CD4-positive, alpha-beta T cell treated with Interleukin-4 for 1 hour (primary cell): ENCODE data around the gene GINS1.

Experiments
- DNase-seq, 2 donors: peaks; one replicate each; pipeline ENCODE4 v3.0.0-alpha.2; 2020 to 2022

Gene GINS1

DNA sequence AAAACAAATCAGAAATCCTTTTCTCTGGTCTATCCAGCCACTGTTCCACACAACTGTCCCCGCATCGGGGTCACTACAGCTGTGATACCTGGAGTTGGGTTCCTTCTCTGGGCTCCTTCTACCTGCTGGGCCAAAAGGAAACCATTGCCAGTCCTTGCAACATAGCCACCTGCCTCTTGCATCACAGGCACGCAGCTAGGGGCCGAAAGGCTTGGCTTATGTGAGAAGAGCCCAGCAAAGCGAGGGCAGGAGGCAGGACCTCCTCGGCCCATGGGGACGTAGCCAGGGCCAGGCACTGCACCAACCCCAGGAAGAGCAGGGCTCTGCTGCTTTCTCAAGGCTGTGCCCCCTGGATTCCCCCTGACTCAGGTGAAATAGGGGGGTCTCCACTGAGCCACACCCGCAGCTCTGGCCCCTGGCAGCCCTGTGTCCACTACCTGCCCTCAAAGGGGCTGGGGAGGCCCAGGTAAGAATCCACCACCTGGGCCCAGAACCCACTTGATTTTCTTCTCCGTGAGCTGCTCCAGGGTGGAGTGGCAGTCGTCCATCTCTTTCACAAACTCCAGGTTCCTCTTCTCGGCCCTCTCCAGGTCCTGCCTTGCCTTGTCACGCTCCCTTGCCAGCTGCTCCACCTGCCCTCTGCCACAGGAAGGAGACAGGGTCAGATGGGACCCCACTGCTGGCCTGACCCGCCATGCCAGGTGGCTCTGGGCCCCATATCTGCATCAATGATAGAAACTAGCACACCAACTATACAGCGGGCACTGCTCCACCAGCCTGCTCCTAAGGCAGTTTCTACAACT lies 88.9 kb downstream of the GINS1 start:
- DNase-seq = no peak

DNA sequence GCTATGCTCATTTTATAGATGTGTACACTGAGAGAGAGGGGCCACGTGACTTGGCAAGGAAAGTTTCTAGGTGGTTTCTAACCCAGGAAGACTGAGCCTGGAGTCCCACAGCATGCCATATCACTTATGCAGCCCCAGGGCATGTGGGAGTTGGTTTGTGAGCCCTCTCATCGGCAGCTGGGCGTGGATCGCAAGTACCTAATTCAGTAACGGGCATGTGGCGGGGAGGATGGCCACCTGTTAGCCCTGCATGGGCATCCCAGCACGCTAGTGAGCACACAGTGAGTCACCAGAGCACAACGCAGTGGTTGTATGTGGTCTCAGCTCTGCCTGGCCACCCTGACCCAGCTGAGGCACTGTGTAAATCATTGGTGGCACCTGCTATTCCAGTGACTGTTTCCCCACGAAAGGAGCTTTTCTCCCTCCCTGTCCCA lies 89.5 kb downstream of the GINS1 start:
- DNase-seq = no peak

DNA sequence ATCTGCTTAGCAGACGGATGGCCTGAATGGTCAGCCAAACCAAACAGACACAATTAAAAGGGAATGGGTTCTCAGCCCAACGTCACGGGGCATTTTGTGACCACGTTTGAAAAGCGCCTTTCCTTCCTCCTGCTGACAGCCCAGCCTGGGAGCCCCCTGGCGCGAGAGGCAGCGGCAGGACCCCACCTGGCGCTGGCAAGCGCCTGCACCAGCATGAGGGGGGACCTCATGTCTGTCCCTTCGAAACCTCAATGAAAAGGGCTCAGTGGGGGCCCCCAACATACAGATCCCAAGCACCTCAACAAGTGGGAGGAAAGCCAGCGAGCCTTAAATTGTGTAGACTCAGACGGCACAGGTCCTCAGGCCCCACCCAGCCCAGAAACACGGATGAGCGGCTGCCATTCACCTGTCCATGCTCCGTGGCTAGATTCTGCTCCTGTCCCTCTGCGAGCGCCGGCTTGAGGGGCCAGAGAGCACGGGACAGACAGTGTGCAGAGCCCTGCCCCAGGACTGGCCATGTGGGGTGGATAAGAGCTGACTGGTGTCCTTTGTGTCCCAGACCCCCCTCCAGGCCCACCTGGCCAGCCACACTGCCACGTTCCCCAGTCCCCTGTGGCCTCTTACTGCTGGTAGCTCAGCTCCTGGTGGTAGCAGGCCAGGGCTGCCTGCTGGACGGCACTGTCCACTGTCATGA lies 90.3 kb downstream of the GINS1 start:
- no peak for DNase-seq
